Measurements from ENCODE around the gene GRIN3B. TPM values are rescaled to one million over a fixed set of nuclear protein-coding genes. Genes with fewer than 3 reads are reported as not detected.
A peak's percentile ranks its signal among the peaks of the same experiment; 100 is the strongest.

GRIN3B gene
- total and polyA plus RNA-seq, 2 donors from 2014 or later, result 0.15 to 0.44 TPM

DNA sequence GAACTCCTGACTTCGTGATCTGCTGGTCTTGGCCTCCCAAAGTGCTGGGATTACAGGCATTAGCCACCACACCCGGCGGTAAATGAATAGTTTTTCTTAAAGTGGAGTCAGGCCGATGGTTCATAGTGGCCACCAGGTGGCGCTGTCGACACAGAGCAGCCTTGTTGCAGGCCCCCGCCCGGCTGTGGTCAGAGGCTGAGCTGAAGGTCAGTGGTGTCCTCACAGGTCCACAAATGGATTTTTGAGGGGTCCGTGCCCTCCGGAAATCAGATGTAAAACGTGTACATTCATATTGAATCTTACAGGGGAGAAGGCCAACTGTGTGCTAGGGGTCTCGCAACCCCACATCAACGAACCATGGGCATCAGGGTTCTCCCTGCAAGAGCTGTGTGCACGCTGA is 29.5 kb upstream of the GRIN3B start:
- Histone ChIP-seq H3K36me3 (ENCODE audit: control insufficient read depth in 2 of 3, insufficient read depth in 3 of 3, low read length in 3 of 3) (peaks cover 4 to 7% (median 6%) of the 10 kb centered on the region in 3 donors), H3K4me1 (ENCODE audit: control insufficient read depth in 2 of 3, insufficient read depth in 2 of 3, low read depth in 1 of 3, low read length in 3 of 3) (no peaks in the 10 kb centered on the region), H3K9ac (ENCODE audit: low read length in 3 of 3) (no peak overlapping the region), H3K9me3 (ENCODE audit: control insufficient read depth in 2 of 3, insufficient read depth in 1 of 3, low read length in 3 of 3) (peaks cover 0 to 5% (median 0%) of the 10 kb centered on the region in 3 donors), H3K27me3 (ENCODE audit: control insufficient read depth, insufficient read depth, low read length) (no peaks in the 10 kb centered on the region), H3K27ac (ENCODE audit: low read depth in 2 of 2, low read length in 2 of 2) (no peak overlapping the region), H3K4me3 (ENCODE audit: low read length in 3 of 3) (no peak overlapping the region)
- intact Hi-C loops (cut with DNase I), result no loop called here
- TF ChIP-seq, protein P1, sequence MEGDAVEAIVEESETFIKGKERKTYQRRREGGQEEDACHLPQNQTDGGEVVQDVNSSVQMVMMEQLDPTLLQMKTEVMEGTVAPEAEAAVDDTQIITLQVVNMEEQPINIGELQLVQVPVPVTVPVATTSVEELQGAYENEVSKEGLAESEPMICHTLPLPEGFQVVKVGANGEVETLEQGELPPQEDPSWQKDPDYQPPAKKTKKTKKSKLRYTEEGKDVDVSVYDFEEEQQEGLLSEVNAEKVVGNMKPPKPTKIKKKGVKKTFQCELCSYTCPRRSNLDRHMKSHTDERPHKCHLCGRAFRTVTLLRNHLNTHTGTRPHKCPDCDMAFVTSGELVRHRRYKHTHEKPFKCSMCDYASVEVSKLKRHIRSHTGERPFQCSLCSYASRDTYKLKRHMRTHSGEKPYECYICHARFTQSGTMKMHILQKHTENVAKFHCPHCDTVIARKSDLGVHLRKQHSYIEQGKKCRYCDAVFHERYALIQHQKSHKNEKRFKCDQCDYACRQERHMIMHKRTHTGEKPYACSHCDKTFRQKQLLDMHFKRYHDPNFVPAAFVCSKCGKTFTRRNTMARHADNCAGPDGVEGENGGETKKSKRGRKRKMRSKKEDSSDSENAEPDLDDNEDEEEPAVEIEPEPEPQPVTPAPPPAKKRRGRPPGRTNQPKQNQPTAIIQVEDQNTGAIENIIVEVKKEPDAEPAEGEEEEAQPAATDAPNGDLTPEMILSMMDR (IDR thresholded peaks at IDR 0.05; ENCODE audit: borderline replicate concordance, extremely low read depth, insufficient read depth), result peak; percentile 29
- FAIRE-seq, result no peak
- DNase-seq, result no peak

DNA sequence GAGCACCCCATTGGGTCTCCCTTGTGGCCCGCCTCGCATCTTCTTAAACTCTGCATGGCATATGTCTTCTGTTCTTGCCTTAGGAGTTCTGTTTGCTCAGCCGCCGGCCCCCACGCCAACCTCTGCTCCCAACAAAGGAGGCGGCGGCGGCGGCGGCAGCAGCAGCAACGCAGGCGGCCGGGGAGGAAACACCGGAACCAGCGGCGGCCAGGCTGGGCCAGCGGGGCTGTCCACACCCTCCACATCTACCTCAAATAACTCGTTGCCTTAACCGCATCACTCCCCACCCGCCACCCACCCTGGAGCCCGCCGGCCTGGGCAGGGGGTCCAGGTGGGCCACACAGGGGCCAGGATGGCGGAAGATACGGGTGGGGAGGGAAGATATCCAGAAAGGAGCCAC is 28.4 kb upstream of the GRIN3B start:
- TF ChIP-seq, protein P1 (IDR thresholded peaks at IDR 0.05; ENCODE audit: borderline replicate concordance, extremely low read depth, insufficient read depth), result no peak
- FAIRE-seq, result no peak
- H3K4me3 ChIP-seq (ENCODE audit: low read length in 3 of 3), result no peak overlapping the region
- DNase-seq, result no peak
- H3K4me1 ChIP-seq (ENCODE audit: control insufficient read depth in 2 of 3, insufficient read depth in 2 of 3, low read depth in 1 of 3, low read length in 3 of 3), result no peaks in the 10 kb centered on the region
- no peak overlapping the region for H3K27ac ChIP-seq (ENCODE audit: low read depth in 2 of 2, low read length in 2 of 2)
- H3K9me3 ChIP-seq (ENCODE audit: control insufficient read depth in 2 of 3, insufficient read depth in 1 of 3, low read length in 3 of 3), result peaks cover 0 to 5% (median 0%) of the 10 kb centered on the region in 3 donors
- H3K27me3 ChIP-seq (ENCODE audit: control insufficient read depth, insufficient read depth, low read length), result no peaks in the 10 kb centered on the region
- H3K9ac ChIP-seq (ENCODE audit: low read length in 3 of 3), result no peak overlapping the region
- peaks cover 4 to 7% (median 4%) of the 10 kb centered on the region in 3 donors for H3K36me3 ChIP-seq (ENCODE audit: control insufficient read depth in 2 of 3, insufficient read depth in 3 of 3, low read length in 3 of 3)
- intact Hi-C loops (cut with DNase I), result no loop called here

DNA sequence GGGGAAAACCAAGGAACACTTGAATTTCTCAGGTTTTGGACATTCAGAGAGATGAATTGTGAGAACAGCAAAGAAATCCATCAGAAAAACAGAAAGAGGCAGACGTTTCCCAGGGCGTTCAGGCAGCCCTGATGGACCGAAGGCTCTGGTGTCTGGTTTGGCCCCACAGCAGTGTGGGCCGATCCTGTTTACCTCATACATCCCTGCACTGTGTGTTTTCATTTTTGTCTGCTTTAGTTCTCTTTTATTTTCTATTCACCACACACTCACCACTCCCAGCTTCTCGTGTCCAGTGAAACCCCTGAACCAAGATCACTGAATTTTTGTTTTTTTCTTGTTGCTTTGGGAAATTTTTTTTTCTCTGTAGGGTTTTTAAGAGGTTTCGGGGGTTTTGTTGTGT is 27.9 kb upstream of the GRIN3B start:
- Histone ChIP-seq H3K27me3 (ENCODE audit: control insufficient read depth, insufficient read depth, low read length) (no peaks in the 10 kb centered on the region), H3K27ac (ENCODE audit: low read depth in 2 of 2, low read length in 2 of 2) (no peak overlapping the region), H3K9ac (ENCODE audit: low read length in 3 of 3) (no peak overlapping the region), H3K4me3 (ENCODE audit: low read length in 3 of 3) (no peak overlapping the region), H3K4me1 (ENCODE audit: control insufficient read depth in 2 of 3, insufficient read depth in 2 of 3, low read depth in 1 of 3, low read length in 3 of 3) (no peaks in the 10 kb centered on the region), H3K36me3 (ENCODE audit: control insufficient read depth in 2 of 3, insufficient read depth in 3 of 3, low read length in 3 of 3) (peaks cover 4 to 7% (median 4%) of the 10 kb centered on the region in 3 donors), H3K9me3 (ENCODE audit: control insufficient read depth in 2 of 3, insufficient read depth in 1 of 3, low read length in 3 of 3) (peaks cover 0 to 5% (median 0%) of the 10 kb centered on the region in 3 donors)
- FAIRE-seq (no peak), DNase-seq (no peak)
- TF ChIP-seq, protein P1 (IDR thresholded peaks at IDR 0.05; ENCODE audit: borderline replicate concordance, extremely low read depth, insufficient read depth), result no peak
- intact Hi-C loops (cut with DNase I), result no loop called here
